IPS DF 4.7 (cell line): ENCODE results near the gene ATP6AP2.

ENCODE experiments used
- DNase-seq: peaks from one replicate; pipeline ENCODE4 v3.0.0-alpha.2; 2013; ENCODE audit warnings: low spot score; ENCODE audit errors: extremely low read depth

ATP6AP2 gene

DNA sequence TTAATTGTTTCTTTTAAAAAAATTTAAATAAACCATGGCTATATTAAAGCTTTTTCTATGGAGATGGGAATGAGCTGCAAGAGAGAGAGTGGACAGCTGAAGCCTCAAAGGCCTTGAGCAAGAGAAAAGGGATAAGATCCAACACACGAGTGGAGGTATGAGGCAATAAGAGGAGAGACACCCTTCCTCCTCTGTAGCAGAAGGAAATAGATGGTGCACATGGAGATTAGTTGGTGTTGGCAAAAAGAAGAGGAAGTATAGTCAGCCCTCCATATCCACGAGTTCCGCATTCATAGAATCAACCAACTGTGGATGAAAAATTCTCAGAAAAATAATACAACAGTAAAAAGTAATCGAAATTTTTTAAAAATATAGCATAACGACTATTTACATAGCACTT lies 63.4 kb downstream of the ATP6AP2 start:
- DNase-seq, result no peak

GRCh38 chrX:40644821-40645358 lies 64.1 kb downstream of the ATP6AP2 start:
- DNase-seq, result no peak

DNA sequence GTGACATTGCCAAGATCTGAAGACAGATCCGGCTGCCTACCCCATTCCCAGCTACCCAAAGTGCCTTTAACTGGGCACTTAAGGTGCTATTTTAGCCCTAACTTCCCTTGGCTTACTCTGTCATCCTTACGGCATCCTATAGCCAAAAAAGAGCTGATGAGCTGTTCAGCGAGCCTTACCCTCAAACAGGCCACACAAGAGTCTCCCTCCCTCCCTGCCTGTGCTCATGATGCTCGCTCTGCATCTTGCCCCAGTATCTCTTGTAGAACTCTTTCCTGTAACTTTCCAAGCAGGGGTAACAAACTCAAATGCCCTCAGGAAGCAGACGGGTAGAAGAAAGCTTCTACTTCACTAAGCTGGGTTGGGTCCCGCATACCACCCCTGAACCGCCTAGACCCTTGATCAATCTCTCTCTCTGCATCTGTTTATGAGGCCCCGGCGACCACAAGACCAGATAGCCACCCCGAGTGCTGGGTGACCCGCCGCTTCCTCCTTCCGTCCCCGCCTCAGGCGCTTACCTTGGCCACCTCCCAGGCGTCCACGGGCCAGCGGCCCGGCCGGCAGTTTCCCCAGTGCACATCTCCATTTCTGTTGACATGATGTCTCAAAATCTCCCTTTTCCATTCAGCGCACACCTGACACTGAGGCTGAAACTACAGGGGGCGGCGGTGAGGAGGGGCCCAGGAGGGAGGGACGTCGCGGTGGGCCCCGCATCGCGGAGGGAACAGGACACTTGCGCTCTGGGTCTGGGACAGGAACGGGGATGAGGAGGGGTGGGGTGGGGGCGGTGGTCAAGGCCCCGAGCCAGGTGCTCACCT lies 65.9 kb downstream of the ATP6AP2 start:
- no peak for DNase-seq

DNA sequence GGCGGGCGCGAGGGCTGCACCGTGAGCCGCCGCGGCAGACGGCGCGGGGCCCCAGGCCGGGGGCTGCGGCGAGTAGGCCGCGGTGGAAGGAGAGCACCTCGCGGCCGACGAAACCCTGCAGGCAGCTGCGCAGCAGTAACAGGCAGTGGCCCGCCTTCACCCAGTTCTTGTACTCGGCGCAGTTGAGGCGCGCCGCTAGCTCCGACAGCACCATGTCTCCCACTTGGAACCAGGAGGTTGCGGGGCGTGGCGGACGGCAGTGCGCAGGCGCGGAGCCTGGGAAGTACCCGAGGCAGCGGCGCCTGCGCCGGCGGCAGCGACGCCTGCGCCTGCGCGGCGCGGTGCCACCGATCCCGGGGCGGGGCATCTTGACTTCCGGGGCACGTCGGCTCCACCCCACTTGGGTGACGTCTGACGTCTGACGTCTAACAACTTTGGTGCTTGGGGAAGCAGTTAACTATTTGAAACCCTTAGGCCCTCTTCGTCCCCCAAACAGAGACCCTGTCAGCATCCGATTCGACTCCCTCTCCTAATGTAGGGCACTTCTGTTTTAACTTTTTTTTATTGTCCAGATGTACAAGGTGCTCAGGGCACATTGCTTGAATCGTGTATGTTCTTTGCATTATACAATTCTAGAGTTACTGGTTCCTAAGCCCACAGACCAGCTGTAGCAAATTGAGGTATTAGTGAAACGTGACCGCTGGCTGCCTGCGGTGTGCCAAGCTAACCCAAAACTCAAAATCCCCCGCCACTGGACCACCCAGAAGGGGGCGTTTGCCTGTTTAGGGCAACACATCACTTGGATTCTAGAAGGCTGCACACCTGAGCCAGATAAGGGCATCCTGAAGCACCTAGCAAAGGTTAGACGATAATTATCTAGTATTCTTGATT lies 66.8 kb downstream of the ATP6AP2 start, which contains the start of gene CXorf38:
TSS of gene CXorf38 (minus strand) at position 255 of the 891 bp plus-strand sequence. CDS start at position 214, 41 bp downstream.
- DNase-seq, result no peak

DNA sequence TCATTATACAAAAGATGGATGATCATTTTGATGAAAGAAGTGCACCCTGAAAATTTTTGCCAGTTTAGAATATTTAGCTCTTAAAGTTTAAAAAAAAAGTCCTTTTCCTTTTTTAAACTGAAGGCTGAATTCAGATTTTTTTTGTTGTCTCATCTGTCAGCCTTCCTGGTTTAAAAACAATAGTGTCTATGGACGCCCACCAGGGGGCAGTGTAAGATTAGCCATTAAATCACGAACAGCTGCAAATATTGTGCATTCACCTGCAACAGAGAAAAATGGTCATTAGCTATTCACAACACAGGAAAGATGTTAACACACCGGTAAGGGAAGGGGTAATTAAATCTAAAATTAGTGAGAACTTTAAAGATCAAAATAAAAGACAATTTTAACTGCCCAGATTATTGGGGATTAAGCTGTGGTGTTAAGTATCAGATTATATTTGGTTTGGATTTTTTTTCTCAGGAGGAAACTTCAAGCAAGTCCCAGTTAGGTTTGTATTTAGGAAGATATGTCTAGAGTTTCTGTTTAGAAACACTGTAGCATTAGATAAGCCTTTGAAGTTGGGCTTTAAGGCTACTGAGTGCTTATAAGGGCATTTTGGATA lies 71.0 kb downstream of the ATP6AP2 start:
- no peak for DNase-seq

DNA sequence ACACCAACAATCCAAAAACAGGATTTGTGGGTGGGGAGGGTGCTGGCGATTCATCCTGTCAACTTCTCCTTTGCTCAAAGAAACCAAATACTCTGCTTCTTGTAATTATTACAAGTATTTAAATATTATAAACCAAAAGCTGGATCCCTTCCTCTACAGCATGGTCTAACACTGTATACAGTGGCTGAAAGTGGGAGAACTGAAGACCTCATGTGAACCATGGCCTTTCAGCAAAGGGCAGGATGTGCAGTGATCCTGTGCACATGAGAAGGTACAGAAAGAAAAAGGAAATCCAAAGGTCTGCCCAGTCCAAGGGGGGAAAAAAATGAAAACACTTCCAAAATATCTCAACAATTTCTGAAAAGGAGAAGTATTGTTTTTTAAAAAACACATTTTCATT lies 71.9 kb downstream of the ATP6AP2 start:
- DNase-seq, result no peak

DNA sequence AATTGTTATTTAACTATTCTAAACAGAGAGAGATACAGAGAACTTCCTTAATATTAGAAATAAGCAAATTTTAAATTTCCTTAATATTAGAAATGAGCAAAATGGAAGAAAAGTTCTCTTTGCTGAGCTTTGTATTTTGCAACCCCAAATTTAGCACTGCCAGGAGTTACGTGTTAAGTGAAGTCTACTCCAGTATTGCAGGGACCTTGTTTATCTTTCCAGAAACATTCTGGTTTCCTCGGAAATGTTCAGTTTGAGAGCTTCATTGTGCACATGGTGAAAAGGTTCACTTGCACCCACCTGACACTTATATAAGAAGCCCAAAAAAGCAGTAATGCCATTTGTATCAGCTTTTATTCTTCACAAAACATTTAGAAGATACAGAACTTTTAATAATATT lies 72.8 kb downstream of the ATP6AP2 start:
- no peak for DNase-seq
